Gastroesophageal sphincter (tissue), 4 donors: ENCODE data around the gene ZNF384. TPM values are rescaled to one million over a fixed set of nuclear protein-coding genes. Genes with fewer than 3 reads are reported as not detected.

Experiments used
- ATAC-seq: fragments of 150-250 bp; one replicate; pipeline ENCODE4 v1.9.1; 2016; ENCODE audit warnings: mild to moderate bottlenecking, moderate library complexity
- H3K27ac ChIP-seq, 4 donors: fragments of 200-600 bp; sonication (generic) in 3 of 4; 1 replicate in 3 of 4; 2 replicates in 1 of 4; pipeline ENCODE4 v1.5.1; 2016 to 2019
- H3K27me3 ChIP-seq: fragments of 200-600 bp; sonication (generic); one replicate; pipeline ENCODE4 v1.5.1; 2019
- H3K36me3 ChIP-seq, 2 donors: fragments of 200-600 bp; sonication (generic); one replicate each; pipeline ENCODE4 v1.5.1; 2019; ENCODE audit warnings: control low read depth in 1 of 2
- H3K4me1 ChIP-seq, 3 donors: fragments of 200-600 bp; sonication (generic); 1 replicate in 2 of 3; 2 replicates in 1 of 3; pipeline ENCODE4 v1.5.1; 2016 to 2019; ENCODE audit warnings: control low read depth in 2 of 3
- H3K4me3 ChIP-seq, 2 donors: fragments of 200-600 bp; sonication (generic); one replicate each; pipeline ENCODE4 v1.5.1; 2019; ENCODE audit warnings: mild to moderate bottlenecking in 1 of 2, moderate library complexity in 1 of 2
- H3K9me3 ChIP-seq, 3 donors: fragments of 200-600 bp; sonication (generic); one replicate each; pipeline ENCODE4 v1.5.1; 2017 to 2019; ENCODE audit warnings: control low read depth in 2 of 3
- EP300 ChIP-seq: sonication (generic); formaldehyde crosslinking; IDR thresholded peaks from one replicate; pipeline ENCODE4 v1.6.1; 2017; ENCODE audit warnings: antibody characterized with exemption, mild to moderate bottlenecking
- POLR2A ChIP-seq, 2 donors: fragments of 450-650 bp; IDR thresholded peaks; one replicate each; pipeline ENCODE4 v1.6.1; 2017; ENCODE audit warnings: antibody characterized with exemption in 2 of 2, mild to moderate bottlenecking in 2 of 2, moderate library complexity in 1 of 2
- POLR2AphosphoS5 ChIP-seq: sonication (generic); formaldehyde crosslinking; IDR thresholded peaks from one replicate; pipeline ENCODE4 v1.6.1; 2017; ENCODE audit warnings: antibody characterized with exemption
- WGBS, 2 donors: methylation state at CpG; one replicate each; pipeline ENCODE4 v1.1.5; 2018; ENCODE audit warnings: low coverage in 1 of 2; 5-methylcytosine and 5-hydroxymethylcytosine counted together
- total RNA-seq, 4 donors: library from RNA; depleted of rRNA; stranded (reverse); fragments of >200 nt; gene quantifications; one replicate each; pipeline ENCODE4 v1.1.0, GENCODE V29; 2016
- TF ChIP-seq, protein P1 (sequence below), 4 experiments: fragments of 200-600 bp in 2 of 4; fragments of 450-650 bp in 2 of 4; sonication (generic) in 1 of 4; IDR thresholded peaks; one replicate each; pipeline ENCODE4 v1.5.1; 2017 to 2019; ENCODE audit warnings: antibody characterized with exemption in 4 of 4, mild to moderate bottlenecking in 2 of 4, moderate library complexity in 2 of 4

Gene ZNF384
- total RNA-seq, 4 donors from 2014 or later: 26.1 to 57.5 (median 43.6) TPM

DNA sequence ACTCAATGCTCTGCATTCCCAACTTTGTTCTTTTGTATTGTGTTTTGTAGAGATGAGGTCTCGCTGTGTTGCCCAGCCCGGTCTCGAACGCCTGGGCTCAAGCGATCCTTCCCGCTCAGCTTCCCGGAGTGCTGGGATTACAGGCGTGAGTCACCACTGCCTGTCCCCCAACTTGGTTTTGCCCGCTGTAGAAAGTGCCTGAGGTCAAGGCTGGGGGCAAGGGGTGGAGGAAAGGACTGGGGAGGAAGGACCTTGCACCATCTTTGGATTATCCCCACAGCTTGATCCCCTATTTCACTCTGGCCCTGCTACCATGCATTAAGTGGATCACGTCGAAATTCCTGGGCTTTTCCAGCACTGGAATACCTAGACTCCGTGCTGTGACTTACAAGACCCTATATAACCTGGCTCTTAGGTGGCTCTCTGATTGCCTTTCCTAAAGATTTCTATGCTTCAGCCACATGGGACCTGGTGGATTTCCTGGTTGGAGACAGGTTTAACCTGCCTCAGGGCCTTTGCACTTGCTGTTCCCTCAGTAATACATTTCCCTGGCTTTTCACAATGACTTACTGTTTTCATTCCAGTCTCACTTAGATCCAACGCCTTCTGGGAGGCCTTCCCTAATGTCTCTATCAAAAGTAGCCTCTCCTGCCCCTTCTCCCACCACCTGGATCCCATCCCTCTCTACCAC lies 12.0 kb upstream of the ZNF384 start:
- H3K4me1 ChIP-seq: peaks cover 0 to 19% (median 14%) of the 10 kb centered on the region in 3 donors
- H3K4me3 ChIP-seq: peak overlapping the region in 1 of 2 donors; percentile 62
- H3K27ac ChIP-seq: no peak overlapping the region
- ATAC-seq: peak; percentile 8
- H3K27me3 ChIP-seq: peaks cover 100% of the 10 kb centered on the region
- 30 to 76% methylated on average over 3 to 13 of the region's 13 CpGs for WGBS, 2 donors
- TF ChIP-seq POLR2AphosphoS5 (no peak), POLR2A (IDR thresholded peaks at IDR 0.05) (no peak), EP300 (no peak)
- TF ChIP-seq, protein P1, sequence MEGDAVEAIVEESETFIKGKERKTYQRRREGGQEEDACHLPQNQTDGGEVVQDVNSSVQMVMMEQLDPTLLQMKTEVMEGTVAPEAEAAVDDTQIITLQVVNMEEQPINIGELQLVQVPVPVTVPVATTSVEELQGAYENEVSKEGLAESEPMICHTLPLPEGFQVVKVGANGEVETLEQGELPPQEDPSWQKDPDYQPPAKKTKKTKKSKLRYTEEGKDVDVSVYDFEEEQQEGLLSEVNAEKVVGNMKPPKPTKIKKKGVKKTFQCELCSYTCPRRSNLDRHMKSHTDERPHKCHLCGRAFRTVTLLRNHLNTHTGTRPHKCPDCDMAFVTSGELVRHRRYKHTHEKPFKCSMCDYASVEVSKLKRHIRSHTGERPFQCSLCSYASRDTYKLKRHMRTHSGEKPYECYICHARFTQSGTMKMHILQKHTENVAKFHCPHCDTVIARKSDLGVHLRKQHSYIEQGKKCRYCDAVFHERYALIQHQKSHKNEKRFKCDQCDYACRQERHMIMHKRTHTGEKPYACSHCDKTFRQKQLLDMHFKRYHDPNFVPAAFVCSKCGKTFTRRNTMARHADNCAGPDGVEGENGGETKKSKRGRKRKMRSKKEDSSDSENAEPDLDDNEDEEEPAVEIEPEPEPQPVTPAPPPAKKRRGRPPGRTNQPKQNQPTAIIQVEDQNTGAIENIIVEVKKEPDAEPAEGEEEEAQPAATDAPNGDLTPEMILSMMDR (IDR thresholded peaks at IDR 0.05): no peak
- H3K9me3 ChIP-seq: no peaks in the 10 kb centered on the region
- H3K36me3 ChIP-seq: no peaks in the 10 kb centered on the region

GRCh38 chr12:6700646-6701051 lies 11.5 kb upstream of the ZNF384 start, which contains the start of gene PIANP:
TSS of gene PIANP (minus strand) at chr12:6700815. CDS start at chr12:6698061, 2,754 bp downstream.
- peaks cover 100% of the 10 kb centered on the region for H3K27me3 ChIP-seq
- H3K4me3 ChIP-seq: peak within 1 kb of the TSS; percentile 12 to 62
- H3K9me3 ChIP-seq: no peaks in the 10 kb centered on the region
- no peak for TF ChIP-seq EP300
- no peak for TF ChIP-seq POLR2A (IDR thresholded peaks at IDR 0.05)
- no peak for TF ChIP-seq POLR2AphosphoS5
- TF ChIP-seq, protein P1 (IDR thresholded peaks at IDR 0.05): no peak
- ATAC-seq: peak; percentile 85
- 0% methylated on average over 4 to 23 of the region's 43 CpGs for WGBS, 2 donors
- H3K36me3 ChIP-seq: no peaks in the 10 kb centered on the region
- H3K4me1 ChIP-seq: peaks cover 0 to 19% (median 14%) of the 10 kb centered on the region in 3 donors
- H3K27ac ChIP-seq: peak within 1 kb of the TSS in 2 of 4 donors; percentile 14 to 41

DNA sequence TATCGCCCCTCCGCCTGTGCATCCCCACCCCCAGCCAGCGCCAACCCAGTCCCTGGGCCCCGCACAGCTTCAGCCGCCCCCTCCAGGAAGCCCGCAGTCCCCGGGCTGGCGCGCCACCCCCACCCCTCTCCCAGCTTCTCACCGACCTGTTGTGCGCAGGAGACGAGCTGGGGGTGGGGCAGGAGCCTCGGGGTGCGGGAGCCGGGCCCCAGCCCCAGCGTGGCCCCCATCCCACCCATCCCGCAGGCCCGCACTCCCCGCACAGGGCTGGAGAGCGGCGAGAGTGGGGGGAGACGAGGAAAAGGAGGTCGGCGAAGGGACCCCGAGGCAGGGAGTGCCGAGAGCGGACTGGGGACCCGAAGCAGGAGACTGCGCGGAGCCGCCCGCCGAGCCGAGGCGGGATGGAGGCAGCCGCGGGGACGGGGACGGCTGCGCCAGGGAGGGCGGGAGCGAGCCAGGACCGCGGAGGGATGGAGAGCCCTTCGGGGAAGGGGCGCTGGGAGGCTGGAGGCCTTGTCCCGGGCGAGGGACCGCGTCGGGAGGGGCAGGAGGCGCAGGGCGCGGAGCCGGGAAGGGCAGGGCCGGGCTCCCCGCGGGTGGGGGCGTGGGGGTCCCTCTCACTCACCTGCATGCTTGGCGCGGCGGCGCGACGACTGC lies 10.9 kb upstream of the ZNF384 start:
- Histone ChIP-seq H3K36me3 (no peaks in the 10 kb centered on the region), H3K9me3 (no peaks in the 10 kb centered on the region), H3K27ac (peak overlapping the region in 2 of 4 donors; percentile 14 to 41), H3K27me3 (peaks cover 100% of the 10 kb centered on the region), H3K4me1 (peaks cover 0 to 19% (median 14%) of the 10 kb centered on the region in 3 donors), H3K4me3 (peak overlapping the region; percentile 12 to 62)
- TF ChIP-seq POLR2AphosphoS5 (no peak), POLR2A (IDR thresholded peaks at IDR 0.05) (no peak), EP300 (no peak)
- TF ChIP-seq, protein P1 (IDR thresholded peaks at IDR 0.05): no peak
- 0% methylated on average over 3 of the region's 65 CpGs for WGBS, 2 donors
- ATAC-seq: peak; percentile 51

- H3K9me3 ChIP-seq: no peaks in the 10 kb centered on the region
- H3K27me3 ChIP-seq: peaks cover 100% of the 10 kb centered on the region
- WGBS, 2 donors: 21 to 22% methylated on average over 12 to 16 of the region's 16 CpGs
- TF ChIP-seq POLR2AphosphoS5 (no peak), EP300 (no peak), POLR2A (IDR thresholded peaks at IDR 0.05) (no peak)
- TF ChIP-seq, protein P1 (IDR thresholded peaks at IDR 0.05): no peak
- no peaks in the 10 kb centered on the region for H3K36me3 ChIP-seq
- no peak overlapping the region for H3K27ac ChIP-seq
- H3K4me1 ChIP-seq: peaks cover 0 to 19% (median 14%) of the 10 kb centered on the region in 3 donors
- no peak for ATAC-seq
- peak overlapping the region; percentile 12 to 62 for H3K4me3 ChIP-seq
Observed at GRCh38 chr12:6699259-6699988, 10.2 kb upstream of the ZNF384 start.
